HG03520 (cell line): ENCODE data around the gene ALKAL2.

Source experiments
- ATAC-seq: cut with Tn5 transposase; IDR thresholded peaks from one replicate; pipeline ENCODE4 v1.9.1; 2021; ENCODE audit warnings: mild to moderate bottlenecking, moderate library complexity; ENCODE audit not compliant: unreplicated experiment

ALKAL2 gene

DNA sequence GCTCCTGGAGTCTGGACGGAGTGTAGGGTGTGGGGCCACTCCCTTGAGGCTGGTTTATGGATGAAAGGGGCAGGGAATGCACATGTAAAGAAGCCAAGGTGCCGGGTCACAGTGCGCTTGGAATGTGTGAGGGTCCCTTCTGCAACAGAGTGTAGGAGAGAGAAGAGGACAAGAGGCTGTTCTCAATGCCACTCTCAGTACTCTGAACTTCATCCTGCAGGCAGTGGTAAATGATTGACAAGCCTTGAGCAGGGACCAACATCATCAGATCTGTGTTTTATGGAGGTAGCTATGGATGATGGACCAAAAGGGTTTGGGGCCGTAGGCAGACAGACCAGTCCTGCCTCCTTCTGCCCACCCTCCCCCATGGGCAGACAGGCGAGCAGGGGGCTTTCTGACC is 7.2 kb upstream of the ALKAL2 start:
- ATAC-seq: no peak

DNA sequence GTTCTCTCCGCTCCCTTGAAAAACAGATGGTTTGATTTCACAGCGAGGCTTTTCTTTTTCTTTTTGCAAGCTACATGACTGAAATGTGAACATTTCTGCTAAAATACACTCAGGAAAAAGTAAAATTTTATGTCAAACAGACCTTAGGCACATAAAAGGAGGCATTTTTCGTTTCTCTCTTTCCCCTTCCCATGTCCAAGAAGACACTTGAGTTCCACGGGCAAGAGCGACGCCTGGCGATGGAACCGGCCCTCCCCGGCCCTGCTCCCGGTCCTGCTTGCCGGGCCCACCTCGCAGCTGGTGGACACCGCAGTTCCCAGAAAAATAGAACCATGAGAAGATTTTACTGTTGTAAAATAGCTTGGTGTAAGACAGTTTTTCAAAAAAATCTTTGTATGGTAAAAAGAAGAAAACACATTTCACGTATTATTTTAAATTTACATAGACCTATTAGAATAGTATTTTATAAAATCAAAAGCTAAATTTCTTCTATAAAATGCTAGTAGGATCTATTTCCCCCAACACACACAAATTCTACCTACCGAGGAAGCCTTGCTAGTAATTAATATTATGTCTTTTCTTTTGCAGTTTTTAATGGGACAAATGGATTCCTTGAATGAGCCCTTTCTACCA is 2.3 kb upstream of the ALKAL2 start:
- no peak for ATAC-seq

DNA sequence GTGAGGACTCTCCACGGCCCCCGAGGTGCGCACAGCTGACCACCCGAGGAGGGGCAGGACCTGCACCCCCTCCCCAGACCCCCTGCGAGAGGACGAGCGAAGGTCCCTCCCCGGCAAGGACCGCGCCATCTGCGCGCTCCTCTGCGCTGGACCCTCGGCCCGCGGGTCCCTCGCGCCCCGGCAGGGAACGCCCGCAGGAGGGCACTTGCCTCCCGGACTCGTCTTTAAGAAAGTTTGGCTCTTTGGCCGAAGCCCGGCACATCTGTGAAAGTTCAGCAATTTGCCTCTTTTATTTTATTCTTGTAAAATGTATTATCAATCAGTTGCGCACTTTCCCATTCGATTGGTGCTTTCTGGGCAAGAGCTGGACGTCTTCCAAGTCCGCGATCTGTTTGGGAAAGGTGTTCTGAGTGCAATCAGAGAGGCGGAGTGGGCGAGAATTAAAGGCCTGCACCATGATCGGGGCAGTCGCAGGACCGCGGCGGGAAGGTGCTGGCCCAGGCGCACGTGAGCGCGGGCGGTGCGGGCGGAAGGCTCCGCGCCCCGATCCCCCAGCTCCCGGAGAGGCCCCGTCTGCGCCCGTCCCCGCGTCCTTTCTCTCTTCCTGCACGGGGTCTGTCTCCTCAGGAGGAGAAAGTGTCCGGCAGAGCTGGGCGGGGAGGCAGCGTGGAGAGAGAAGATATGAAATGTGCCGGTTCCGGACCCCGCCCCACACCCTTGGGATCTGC is 1.6 kb upstream of the ALKAL2 start:
- no peak for ATAC-seq

DNA sequence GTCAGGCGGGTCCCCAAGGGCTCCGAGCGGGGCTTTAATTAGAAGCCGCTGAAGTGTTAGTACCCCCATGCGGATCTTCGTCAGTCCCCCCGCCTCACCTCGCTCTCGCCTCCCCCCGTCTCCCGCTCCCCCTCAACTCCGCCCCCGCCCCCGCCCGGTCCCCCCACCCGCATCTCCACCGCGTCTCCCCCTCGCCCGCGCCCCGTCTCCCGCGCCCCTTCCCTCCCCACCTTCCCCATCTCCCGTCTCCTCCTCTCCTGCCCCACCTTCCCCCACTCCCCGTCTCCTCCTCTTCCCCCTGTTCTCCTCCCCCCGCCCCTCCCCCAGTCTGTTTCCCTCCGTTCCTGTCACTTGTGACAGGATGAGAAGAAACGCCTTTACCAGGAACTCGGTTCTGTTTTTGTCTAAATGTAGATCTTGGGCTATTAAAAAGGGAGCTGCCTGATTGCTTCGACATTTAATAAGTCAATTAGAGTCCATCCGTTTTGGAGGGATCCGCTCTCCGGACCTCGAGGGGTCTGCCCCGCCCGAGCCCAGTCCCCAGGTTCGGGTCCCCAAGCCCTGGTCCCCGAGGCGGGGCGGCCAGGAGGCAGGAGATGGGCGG is 969 bp upstream of the ALKAL2 start:
- no peak for ATAC-seq

DNA sequence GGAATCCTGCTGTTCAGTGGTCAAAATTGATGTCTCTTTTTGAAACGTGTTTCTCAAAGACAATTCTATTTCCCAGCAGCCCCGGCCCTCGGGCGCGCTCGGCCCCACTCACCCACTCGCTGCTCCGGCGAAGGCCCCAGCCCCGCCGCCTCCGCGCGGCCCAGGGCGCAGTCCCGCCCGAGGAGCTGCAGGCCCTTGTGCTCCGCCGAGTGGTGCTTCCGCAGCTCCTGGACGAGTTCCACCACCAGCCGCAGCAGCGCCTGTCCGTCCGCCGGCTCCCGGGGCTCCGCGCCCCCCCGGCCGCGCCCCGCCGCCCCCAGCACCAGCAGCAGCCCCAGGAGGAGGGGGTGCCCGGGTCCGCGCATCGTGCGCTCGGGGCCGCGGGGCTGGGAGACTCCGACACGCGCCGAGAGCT is 413 bp downstream of the ALKAL2 start:
- ATAC-seq: no peak

DNA sequence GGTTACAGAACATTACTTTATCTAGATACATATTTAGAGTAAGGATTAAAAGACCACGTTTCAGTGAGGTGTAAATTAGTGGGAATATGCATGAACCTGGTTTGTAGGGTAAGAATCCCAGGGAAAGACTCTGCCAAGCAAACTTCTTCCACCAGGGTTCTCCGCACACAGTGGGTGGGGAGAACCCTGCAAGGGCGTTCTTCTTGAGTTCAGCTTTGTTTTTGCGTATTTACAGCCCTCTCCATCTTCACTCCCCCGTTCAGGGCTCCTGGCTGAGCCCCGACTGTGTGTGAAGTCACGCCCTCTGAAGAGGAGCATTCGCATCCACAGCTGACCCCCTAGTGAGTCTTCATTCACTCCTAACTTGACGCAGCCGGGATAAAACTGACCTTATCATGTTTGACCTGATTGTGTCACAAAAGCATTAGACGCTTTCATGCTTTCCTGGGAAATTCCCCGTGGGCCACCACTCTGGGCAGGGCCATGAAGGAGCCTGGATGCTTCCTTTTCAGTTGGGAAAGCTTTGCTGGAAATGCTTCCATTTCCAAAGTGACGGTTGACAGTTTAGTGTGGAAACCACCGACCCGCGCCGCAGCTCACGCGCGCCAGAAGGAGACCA is 1.0 kb downstream of the ALKAL2 start:
- no peak for ATAC-seq

DNA sequence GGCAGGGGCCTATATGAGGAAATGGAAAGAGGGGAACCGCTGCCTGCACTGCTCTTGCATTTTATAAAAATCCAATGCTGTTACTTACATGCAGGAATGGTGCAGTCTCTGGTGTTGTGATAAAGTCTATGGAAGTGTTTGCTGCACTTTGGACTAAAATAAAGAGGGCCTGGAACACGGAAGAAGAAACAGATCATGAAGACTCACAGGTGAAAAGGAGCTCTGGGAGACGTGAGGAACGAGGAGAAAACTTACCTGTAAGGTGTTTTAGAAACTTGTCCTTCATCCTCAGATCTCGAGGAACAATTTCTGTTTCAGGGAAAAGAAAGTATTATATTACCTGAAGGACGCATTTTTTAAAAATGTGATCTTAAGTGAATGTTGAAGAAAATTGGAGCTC is 1.9 kb downstream of the ALKAL2 start:
- ATAC-seq: no peak

DNA sequence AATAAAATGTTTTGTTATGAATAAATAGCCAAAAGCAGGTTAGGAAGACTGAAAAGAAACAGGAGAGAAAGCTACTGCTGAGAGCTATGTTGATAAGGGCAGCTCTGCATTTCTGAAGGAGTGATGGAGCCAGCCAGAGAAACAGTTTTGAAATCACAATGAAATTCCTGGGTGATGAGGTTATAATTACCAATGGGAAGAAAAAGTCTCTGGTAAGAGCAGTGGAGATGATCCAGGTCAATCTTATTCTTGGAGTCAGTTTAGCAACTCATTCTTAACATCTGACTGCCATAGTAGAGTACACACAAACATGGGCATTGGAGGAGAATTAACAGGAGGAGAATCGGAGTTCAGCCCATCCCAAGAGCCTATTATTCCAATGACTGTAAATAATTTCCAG is 2.4 kb downstream of the ALKAL2 start:
- ATAC-seq: no peak

DNA sequence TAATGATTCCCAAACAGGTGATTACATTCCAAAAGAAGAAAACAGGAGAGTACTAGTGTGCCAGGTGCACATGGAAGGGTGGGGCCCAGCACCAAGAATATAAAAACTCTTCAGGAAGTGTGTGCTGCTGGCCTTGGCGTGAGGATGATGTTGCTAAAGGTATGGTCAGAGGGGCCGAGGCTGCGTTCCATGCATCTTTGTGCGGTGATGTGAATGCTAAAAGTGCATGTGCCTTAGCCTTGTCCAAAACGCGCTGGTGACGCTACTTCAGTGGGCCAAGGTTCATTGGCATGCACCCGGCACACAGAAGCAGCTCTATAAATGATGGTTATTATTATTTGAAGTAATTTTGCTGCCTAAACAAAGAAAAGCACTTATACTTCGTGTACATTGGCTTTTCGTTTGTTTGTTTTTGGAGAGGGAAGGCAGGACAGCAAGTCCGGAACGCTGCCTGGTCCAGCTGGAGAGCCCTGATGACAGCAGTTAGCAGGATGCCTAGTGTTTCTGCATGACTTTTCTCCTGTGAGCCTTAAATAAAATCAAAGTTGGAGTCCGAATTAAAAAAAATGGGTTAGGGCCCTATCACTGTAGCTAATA is 2.9 kb downstream of the ALKAL2 start:
- no peak for ATAC-seq

DNA sequence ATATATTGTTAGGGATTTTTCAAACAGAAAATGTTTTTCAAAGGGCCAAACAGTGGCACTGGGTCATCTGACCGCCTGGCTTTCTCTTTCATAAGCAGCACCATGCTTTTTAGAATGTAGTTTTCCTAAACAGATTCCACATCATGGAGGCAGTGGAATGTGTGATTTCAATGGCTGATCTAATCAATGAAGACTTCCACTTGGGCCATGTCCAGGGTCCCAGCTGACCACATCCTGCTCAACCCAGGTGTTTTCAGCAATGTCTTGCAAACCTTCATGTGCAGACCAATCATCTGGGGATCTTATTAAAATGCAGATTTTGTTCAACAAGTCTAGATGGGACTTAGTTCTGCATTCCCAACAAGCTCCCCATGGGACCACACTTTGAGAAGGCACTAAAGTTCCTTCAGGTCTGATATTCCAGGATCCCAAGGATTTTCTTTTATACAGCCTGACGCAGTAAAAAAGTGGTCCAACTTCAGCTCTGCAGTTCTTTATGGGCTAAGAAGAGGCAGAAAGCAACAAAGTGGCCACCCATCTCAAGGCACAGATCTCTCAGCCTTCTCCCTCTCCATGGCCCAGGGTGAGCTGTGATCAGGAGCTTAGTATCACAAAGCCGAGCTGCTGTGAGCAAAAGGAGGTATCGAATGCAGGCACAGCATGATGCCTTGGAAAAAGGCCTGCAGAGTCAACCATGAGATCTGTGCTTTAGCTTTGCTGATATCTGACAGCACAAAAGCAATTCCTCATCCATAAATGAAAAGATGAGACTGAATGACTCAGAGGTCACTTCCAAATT is 3.7 kb downstream of the ALKAL2 start:
- ATAC-seq: no peak

DNA sequence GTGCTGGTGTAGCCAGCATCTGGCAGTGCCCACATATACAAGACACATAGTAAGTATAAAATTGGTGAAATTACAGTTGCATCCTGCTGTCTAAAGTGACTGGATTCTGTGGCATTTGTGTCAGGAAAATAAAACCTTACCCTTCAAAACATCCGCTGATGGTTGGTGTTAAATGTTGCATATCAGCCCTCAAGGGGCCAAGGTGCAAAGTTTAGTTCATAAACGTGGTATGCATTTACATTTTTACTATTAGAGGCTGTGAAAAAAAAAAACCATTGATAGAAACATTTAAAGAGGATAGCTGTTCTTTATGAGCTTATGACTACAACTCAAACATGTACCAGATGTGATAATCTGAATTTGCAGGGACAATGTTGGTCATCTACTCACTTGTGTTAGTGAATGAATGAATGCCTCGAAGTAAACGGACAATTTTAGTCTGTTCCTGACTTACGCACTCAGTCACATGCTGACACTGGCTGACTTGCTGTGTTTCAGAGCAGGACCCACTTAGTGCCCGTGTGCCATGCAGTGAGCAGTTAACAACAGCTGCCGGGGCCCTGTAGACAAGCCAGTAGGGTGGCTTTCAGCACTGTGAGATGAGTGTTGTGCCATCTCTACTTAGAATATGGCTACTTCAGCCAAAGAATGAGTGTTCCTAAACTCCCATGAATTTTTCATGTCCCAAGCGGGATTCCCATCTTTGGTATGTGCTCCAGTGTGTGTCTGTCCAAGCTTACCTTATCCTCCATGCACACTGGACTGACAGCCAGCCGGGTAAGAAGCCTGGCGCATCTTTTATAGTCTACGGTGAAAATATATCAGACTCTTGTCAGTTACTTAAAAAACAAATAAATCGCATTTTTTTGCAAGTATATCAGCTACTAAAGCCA is 5.3 kb downstream of the ALKAL2 start:
- no peak for ATAC-seq

DNA sequence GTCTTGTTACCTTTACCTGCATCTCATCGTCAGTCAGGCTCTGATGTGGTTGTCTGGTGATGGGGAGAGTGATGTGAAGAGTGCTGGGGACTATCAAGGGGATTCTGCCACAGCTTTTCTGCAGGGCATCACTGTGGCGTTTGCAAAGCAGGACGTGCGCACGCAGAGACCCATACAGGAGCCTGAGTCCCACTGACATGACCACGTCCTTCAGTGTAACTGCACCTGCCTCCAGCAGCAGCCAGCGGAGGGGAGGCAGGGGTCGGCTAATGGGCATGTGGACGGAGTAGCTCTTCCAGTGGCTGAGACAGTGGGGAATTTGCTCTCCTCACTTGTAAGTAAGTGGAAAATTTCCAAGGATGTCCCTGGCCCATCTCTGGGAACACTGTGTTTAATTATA is 6.5 kb downstream of the ALKAL2 start:
- ATAC-seq: no peak

DNA sequence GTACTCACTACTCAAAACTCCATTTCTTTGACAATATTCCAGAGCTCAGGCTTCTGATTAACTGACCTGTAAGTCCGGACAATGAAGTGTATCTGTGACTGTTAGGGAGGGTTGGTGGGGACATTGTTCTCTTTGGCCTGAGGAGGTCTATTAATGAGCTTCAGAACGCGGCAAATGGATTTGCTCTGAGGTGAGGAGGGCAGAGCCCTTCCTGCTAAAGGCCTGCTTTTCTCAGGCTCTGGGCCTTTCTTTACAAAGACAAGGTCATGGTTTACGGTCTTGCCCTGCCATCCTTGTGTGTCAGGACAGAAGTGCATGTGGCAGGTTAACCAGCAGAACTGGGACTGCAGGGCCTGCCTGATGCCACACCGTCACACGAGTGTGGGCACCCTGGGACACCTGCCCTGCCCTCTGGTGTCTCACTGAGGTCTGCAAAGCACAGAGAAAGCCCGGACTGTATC is 7.2 kb downstream of the ALKAL2 start:
- no peak for ATAC-seq

DNA sequence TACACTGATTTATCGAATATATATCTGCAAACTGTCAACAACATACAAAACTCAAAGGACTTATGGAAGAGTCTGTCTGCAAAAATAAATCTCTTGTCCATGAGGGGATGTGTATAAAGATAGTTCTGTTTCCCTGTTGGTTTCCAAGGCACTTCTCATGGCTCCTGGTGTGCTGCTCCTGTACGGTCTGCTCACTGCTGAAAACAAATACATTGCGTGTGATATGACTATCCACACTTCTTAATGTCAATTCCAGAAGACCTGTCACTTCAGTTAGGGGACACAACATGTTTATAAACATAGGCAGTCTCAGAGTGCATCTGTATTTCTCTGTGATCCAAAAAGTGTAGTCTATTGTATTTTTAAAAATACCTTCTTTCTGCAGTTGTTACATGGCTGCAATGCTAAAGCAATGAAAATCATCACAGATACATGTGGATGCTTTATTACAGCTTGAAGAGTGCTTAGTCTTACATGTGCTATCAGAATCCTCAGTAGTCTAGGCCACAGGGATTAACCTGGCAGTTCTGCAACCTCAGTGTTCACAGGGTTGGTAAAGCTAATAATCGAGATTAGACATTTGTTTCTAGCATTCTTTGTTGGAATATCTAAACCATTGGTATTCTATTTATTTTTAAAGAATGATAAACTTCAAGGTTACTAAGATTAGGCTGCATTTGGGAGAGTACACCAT is 7.8 kb downstream of the ALKAL2 start:
- no peak for ATAC-seq

DNA sequence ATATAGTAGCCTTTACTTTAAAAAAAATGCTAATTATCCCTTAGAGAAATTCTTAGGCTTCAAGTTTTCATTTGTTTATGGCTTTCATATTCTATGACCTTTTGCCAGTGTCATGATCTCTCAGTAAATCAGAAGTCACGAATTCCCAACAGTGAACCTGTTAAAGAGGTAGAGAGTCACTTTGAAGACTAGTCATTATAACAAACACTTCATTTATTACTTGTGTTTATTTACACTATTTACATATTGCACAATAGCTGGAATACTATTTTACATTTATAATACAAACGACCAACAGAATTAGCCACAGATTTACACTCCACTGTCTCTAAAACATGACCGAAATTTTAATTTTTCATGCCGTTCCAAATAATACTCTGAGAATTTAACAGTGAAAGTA is 8.5 kb downstream of the ALKAL2 start:
- no peak for ATAC-seq

DNA sequence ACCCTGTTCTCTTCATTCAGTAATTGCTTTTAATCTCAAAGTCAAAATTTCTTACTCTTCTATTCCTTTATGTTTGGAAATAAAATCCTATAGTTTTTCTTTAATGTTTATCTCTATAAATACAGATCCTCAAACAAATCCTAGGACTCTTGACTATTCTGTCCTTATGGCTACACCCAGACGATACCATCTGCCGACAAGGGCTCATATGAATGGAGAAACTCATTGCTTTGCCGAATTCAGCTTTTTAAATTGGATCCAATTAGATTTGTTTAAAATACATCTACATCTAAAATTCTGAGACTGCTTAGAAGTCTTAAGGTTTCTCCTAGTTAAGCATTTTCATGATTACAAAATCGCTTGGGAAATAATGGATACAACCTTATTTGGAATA is 9.0 kb downstream of the ALKAL2 start:
- no peak for ATAC-seq

DNA sequence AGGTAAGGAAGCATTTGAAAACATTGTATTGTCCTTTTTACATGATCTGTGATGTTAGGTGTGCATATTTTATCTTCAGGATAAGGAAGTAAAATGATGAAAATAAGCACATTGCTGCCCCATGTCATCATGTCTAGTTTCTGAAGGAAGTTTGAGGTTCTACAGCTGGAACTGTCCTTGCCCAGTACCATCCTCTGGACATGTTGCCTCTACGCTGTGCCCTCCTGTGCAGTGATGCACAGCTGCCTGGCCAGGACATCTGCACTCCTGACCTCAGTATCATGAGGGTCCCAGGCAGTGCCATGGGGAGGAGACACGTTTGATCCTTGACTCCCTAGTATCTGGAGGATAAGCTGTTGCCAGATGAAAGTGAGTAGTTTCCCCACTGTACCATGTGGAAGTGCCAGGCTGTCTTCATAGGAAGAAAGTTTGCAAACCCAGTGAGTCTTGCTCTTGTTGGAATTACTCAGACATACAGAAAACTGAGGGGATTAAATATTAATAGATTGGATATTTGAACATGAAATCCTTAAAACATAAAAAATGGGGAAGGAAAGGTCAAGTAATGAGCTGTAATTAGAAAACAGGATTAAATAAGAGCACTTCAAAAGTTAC is 9.5 kb downstream of the ALKAL2 start:
- ATAC-seq: no peak

DNA sequence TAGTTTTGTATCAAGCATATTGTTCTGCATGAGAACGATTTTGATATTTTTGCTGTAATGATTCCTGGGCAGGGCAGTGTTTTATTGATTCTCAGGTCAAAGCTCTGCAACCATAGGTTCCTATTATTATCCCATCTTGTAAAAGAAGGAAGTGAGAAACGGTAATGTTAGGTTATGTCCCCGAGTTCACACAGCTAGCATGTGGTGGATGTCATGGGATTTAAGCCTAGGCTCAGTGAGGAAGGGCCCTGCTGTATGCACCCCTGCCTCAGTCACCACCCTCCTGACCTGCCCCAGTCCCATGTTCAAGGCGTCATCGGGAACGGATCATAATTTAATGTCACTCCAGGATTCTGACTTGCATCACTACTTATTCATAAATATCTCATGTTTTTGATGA is 12.4 kb downstream of the ALKAL2 start:
- peak; percentile 97 for ATAC-seq

DNA sequence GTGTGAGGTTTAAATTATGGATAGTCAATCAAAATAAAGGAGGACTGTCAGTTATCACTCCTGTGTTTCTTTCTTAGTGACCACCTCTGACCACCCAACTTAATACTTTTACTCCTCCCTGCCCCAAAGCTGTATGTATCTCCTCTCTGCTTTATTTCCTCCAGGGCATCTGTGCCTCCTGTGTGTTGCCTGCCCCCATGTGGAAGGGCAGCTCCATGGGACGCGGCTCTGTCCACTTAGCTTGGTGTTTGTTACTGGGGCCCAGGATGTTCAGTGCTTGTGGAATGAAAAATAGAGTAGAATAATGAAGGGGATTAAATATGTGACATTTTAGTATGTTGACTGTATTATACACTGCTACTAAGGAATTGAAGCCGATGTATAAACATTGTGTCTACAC is 13.4 kb downstream of the ALKAL2 start:
- no peak for ATAC-seq
